Measurements from ENCODE around the gene AOPEP.

The AOPEP gene

GRCh38 chr9:95099321-95100070 lies 373.0 kb downstream of the AOPEP start:
- DNase-seq (ENCODE audit: low read depth): no peak

GRCh38 chr9:95100071-95100627 lies 373.6 kb downstream of the AOPEP start:
- no peak for DNase-seq (ENCODE audit: low read depth)

- DNase-seq (ENCODE audit: low read depth): no peak
Measured at GRCh38 chr9:95101326-95101725, 374.8 kb downstream of the AOPEP start.

- DNase-seq (ENCODE audit: low read depth): no peak
Measured at GRCh38 chr9:95102001-95102433, 375.5 kb downstream of the AOPEP start.

GRCh38 chr9:95102572-95102971 lies 376.1 kb downstream of the AOPEP start:
- no peak for DNase-seq (ENCODE audit: low read depth)

- DNase-seq (ENCODE audit: low read depth): no peak
Measured at GRCh38 chr9:95103281-95103771, 376.8 kb downstream of the AOPEP start.

GRCh38 chr9:95103871-95104580 lies 377.5 kb downstream of the AOPEP start:
- no peak for DNase-seq (ENCODE audit: low read depth)

GRCh38 chr9:95104581-95104960 lies 378.1 kb downstream of the AOPEP start:
- DNase-seq (ENCODE audit: low read depth): no peak

- no peak for DNase-seq (ENCODE audit: low read depth)
Measured at GRCh38 chr9:95104980-95105379, 378.5 kb downstream of the AOPEP start.

GRCh38 chr9:95105519-95106287 lies 379.2 kb downstream of the AOPEP start:
- DNase-seq (ENCODE audit: low read depth): no peak

- no peak for DNase-seq (ENCODE audit: low read depth)
Measured at GRCh38 chr9:95107001-95107749, 380.7 kb downstream of the AOPEP start.

- no peak for DNase-seq (ENCODE audit: low read depth)
Measured at GRCh38 chr9:95107976-95108375, 381.5 kb downstream of the AOPEP start.

- DNase-seq (ENCODE audit: low read depth): no peak
Measured at GRCh38 chr9:95108777-95109176, 382.3 kb downstream of the AOPEP start.

- DNase-seq (ENCODE audit: low read depth): no peak
Measured at GRCh38 chr9:95109456-95109855, 383.0 kb downstream of the AOPEP start.

GRCh38 chr9:95110921-95111525 lies 384.5 kb downstream of the AOPEP start:
- DNase-seq (ENCODE audit: low read depth): no peak

- DNase-seq (ENCODE audit: low read depth): no peak
Measured at GRCh38 chr9:95111716-95112115, 385.2 kb downstream of the AOPEP start.

GRCh38 chr9:95112436-95113280 lies 386.2 kb downstream of the AOPEP start:
- no peak for DNase-seq (ENCODE audit: low read depth)

- DNase-seq (ENCODE audit: low read depth): no peak
Measured at GRCh38 chr9:95115104-95115503, 388.6 kb downstream of the AOPEP start.

- no peak for DNase-seq (ENCODE audit: low read depth)
Measured at GRCh38 chr9:95116002-95116807, 389.7 kb downstream of the AOPEP start.

Measured in CMK (cell line).